Panc1 (cell line): ENCODE data around the gene SERPINB2. TPM values are rescaled to one million over a fixed set of nuclear protein-coding genes. Genes with fewer than 3 reads are reported as not detected.

ENCODE experiments used
- ATAC-seq: fragments of 200-7000 bp; cut with Tn5 transposase; 2 replicates; pipeline ENCODE4 v1.9.1; 2020; ENCODE audit warnings: mild to moderate bottlenecking, moderate library complexity
- BruUV-seq: library from RNA; stranded (reverse); fragments of 400-500 nt; replicated peaks from 2 replicates; lab custom pipeline; 2021; lab: Mats Ljungman, UMichigan
- CTCF ChIA-PET: fragments of 300-600 bp; sonication (Branson Sonifier 250); formaldehyde crosslinking; loops from one replicate; lab custom pipeline; 2022; ENCODE audit warnings: antibody characterized with exemption; lab: Charles Lee
- POLR2A ChIA-PET: fragments of 300-600 bp; sonication (Branson Sonifier 250); formaldehyde crosslinking; loops from one replicate; lab custom pipeline; 2022; ENCODE audit warnings: antibody characterized with exemption; lab: Charles Lee
- DNase-seq: peaks from one replicate; pipeline ENCODE4 v3.0.0-alpha.2; 2010; ENCODE audit warnings: low read depth, low spot score
- H3K27ac ChIP-seq: 2 replicates; pipeline ENCODE4 v1.5.1; 2011; ENCODE audit warnings: mild to moderate bottlenecking, low read length, inconsistent platforms
- H3K27me3 ChIP-seq: fragments of 200-500 bp; sonication (Bioruptor generic); 2 replicates; pipeline ENCODE4 v1.6.0; 2014; ENCODE audit warnings: low read length, inconsistent platforms; ENCODE audit not compliant: control insufficient read depth, insufficient read depth
- H3K36me3 ChIP-seq: fragments of 200-500 bp; sonication (Bioruptor generic); 2 replicates; pipeline ENCODE4 v1.5.1; 2014; ENCODE audit warnings: inconsistent platforms, mild to moderate bottlenecking, low read length, moderate library complexity; ENCODE audit not compliant: control insufficient read depth, insufficient read depth
- H3K4me1 ChIP-seq: 2 replicates; pipeline ENCODE4 v1.5.1; 2011; ENCODE audit warnings: inconsistent platforms, mild to moderate bottlenecking, low read length, moderate library complexity; ENCODE audit not compliant: control insufficient read depth, insufficient read depth
- H3K4me3 ChIP-seq, 2 experiments: 2 replicates each; pipeline ENCODE4 v1.5.1; 2011 to 2012; ENCODE audit warnings: low read depth in 2 of 2, low read length in 2 of 2, mild to moderate bottlenecking in 2 of 2, inconsistent platforms in 1 of 2, moderate library complexity in 1 of 2
- H3K9me3 ChIP-seq: fragments of 200-500 bp; sonication (Bioruptor generic); 2 replicates; pipeline ENCODE4 v1.5.1; 2014; ENCODE audit warnings: low read depth, mild to moderate bottlenecking, inconsistent platforms, low read length, moderate library complexity; ENCODE audit not compliant: control insufficient read depth, insufficient read depth
- POLR2AphosphoS5 ChIP-seq: IDR thresholded peaks from 2 replicates; pipeline ENCODE4 v1.6.1; 2012; ENCODE audit warnings: mild to moderate bottlenecking, low read depth, low read length, moderate library complexity
- SIN3A ChIP-seq: IDR thresholded peaks from 2 replicates; pipeline ENCODE4 v1.6.1; 2012; ENCODE audit warnings: low read depth, mild to moderate bottlenecking, low read length, moderate library complexity, borderline replicate concordance; ENCODE audit not compliant: insufficient read depth
- TCF7L2 ChIP-seq: IDR thresholded peaks from 2 replicates; pipeline ENCODE4 v1.6.1; 2011; ENCODE audit warnings: mild to moderate bottlenecking, low read depth, low read length, inconsistent platforms
- in situ Hi-C: cut with HindIII; loops from 2 replicates; pipeline ENCODE4 v1.10.0; 2016; ENCODE audit warnings: low sequenced_read_pairs, low pct_unique_long_range_greater_than_20kb
- intact Hi-C: fragments of 100-400 bp; cut with micrococcal nuclease; formaldehyde crosslinking; loops from one replicate; pipeline ENCODE4 v1.10.0; 2022; ENCODE audit not compliant: unreplicated experiment
- total RNA-seq: library from RNA; stranded (reverse); gene quantifications from one replicate; pipeline ENCODE4 v1.2.1, GENCODE V29; 2021; ENCODE audit not compliant: unreplicated experiment
- TF ChIP-seq, protein P1 (sequence below), 2 experiments: IDR thresholded peaks; 2 replicates each; pipeline ENCODE4 v1.6.1; 2011 to 2012; ENCODE audit warnings: low read depth in 2 of 2, control low read depth in 1 of 2, low read length in 1 of 2, mild to moderate bottlenecking in 1 of 2, moderate library complexity in 1 of 2; ENCODE audit not compliant: insufficient read depth in 1 of 2
- TF ChIP-seq, protein P2 (sequence below): fragments of 450-650 bp; IDR thresholded peaks from 2 replicates; pipeline ENCODE4 v1.5.1; 2017; ENCODE audit warnings: mild to moderate bottlenecking

Gene SERPINB2
- total RNA-seq, 1 experiment from 2014 or later = not detected

DNA sequence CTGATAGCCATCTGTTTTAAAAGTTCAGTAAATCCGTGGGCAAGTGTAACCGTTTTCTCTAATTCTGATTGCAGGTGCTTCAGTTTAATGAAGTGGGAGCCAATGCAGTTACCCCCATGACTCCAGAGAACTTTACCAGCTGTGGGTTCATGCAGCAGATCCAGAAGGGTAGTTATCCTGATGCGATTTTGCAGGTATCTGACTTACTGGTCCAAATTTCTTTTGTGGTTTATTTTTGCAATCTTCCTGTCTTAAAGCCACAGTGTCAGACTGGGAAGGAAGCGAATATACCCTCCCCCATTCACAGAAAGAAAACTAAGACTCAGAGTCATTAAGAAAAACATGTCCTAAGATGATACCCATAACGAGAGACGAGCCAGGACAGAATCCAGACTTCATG, 7.7 kb downstream of the SERPINB2 start:
- ATAC-seq (no peak), DNase-seq (no peak)
- no peaks in the 10 kb centered on the region for H3K27me3 ChIP-seq
- no TSS peak for BruUV-seq
- H3K36me3 ChIP-seq = no peaks in the 10 kb centered on the region
- H3K4me3 ChIP-seq = no peak overlapping the region
- CTCF ChIA-PET = no interaction called here
- POLR2A ChIA-PET = no interaction called here
- H3K4me1 ChIP-seq = no peaks in the 10 kb centered on the region
- H3K27ac ChIP-seq = no peak overlapping the region
- TF ChIP-seq, protein P1, sequence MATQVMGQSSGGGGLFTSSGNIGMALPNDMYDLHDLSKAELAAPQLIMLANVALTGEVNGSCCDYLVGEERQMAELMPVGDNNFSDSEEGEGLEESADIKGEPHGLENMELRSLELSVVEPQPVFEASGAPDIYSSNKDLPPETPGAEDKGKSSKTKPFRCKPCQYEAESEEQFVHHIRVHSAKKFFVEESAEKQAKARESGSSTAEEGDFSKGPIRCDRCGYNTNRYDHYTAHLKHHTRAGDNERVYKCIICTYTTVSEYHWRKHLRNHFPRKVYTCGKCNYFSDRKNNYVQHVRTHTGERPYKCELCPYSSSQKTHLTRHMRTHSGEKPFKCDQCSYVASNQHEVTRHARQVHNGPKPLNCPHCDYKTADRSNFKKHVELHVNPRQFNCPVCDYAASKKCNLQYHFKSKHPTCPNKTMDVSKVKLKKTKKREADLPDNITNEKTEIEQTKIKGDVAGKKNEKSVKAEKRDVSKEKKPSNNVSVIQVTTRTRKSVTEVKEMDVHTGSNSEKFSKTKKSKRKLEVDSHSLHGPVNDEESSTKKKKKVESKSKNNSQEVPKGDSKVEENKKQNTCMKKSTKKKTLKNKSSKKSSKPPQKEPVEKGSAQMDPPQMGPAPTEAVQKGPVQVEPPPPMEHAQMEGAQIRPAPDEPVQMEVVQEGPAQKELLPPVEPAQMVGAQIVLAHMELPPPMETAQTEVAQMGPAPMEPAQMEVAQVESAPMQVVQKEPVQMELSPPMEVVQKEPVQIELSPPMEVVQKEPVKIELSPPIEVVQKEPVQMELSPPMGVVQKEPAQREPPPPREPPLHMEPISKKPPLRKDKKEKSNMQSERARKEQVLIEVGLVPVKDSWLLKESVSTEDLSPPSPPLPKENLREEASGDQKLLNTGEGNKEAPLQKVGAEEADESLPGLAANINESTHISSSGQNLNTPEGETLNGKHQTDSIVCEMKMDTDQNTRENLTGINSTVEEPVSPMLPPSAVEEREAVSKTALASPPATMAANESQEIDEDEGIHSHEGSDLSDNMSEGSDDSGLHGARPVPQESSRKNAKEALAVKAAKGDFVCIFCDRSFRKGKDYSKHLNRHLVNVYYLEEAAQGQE (IDR thresholded peaks at IDR 0.05; ENCODE audit: insufficient read depth in 1 of 2, low read depth in 2 of 2, low read length in 1 of 2) = no peak
- TF ChIP-seq, protein P2, sequence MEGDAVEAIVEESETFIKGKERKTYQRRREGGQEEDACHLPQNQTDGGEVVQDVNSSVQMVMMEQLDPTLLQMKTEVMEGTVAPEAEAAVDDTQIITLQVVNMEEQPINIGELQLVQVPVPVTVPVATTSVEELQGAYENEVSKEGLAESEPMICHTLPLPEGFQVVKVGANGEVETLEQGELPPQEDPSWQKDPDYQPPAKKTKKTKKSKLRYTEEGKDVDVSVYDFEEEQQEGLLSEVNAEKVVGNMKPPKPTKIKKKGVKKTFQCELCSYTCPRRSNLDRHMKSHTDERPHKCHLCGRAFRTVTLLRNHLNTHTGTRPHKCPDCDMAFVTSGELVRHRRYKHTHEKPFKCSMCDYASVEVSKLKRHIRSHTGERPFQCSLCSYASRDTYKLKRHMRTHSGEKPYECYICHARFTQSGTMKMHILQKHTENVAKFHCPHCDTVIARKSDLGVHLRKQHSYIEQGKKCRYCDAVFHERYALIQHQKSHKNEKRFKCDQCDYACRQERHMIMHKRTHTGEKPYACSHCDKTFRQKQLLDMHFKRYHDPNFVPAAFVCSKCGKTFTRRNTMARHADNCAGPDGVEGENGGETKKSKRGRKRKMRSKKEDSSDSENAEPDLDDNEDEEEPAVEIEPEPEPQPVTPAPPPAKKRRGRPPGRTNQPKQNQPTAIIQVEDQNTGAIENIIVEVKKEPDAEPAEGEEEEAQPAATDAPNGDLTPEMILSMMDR = no peak
- no peak for TF ChIP-seq SIN3A
- no peak for TF ChIP-seq TCF7L2
- no peak for TF ChIP-seq POLR2AphosphoS5
- in situ Hi-C loops (no loop called here), intact Hi-C loops (no loop called here)
- H3K9me3 ChIP-seq = no peaks in the 10 kb centered on the region

DNA sequence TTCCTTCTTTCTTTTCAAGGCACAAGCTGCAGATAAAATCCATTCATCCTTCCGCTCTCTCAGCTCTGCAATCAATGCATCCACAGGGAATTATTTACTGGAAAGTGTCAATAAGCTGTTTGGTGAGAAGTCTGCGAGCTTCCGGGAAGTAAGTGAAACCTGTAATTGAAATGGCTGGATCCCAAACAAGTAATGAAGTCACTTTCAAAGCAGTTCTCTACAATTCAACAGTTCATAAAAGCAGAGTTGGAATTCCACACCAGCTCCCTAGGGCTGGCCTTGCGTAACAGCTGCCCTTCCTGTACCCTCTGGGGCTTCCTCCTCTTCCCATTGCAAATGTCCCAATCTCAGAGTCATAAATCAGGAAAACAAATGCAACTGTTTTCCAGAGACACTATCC, 9.6 kb downstream of the SERPINB2 start:
- DNase-seq (no peak), ATAC-seq (no peak)
- TF ChIP-seq SIN3A = no peak
- TF ChIP-seq, protein P2 = no peak
- intact Hi-C loops (no loop called here), in situ Hi-C loops (no loop called here)
- ChIA-PET POLR2A (no interaction called here), CTCF (no interaction called here)
- no peak overlapping the region for H3K4me3 ChIP-seq
- no peak overlapping the region for H3K27ac ChIP-seq
- no peaks in the 10 kb centered on the region for H3K36me3 ChIP-seq
- no peaks in the 10 kb centered on the region for H3K27me3 ChIP-seq
- H3K9me3 ChIP-seq = no peaks in the 10 kb centered on the region
- no TSS peak for BruUV-seq
- no peaks in the 10 kb centered on the region for H3K4me1 ChIP-seq
